Measurements from ENCODE around the gene PLA2G2F. TPM values are rescaled to one million over a fixed set of nuclear protein-coding genes. Genes with fewer than 3 reads are reported as not detected.

Gene PLA2G2F
- total and polyA plus RNA-seq, 3 donors from 2014 or later: not detected

DNA sequence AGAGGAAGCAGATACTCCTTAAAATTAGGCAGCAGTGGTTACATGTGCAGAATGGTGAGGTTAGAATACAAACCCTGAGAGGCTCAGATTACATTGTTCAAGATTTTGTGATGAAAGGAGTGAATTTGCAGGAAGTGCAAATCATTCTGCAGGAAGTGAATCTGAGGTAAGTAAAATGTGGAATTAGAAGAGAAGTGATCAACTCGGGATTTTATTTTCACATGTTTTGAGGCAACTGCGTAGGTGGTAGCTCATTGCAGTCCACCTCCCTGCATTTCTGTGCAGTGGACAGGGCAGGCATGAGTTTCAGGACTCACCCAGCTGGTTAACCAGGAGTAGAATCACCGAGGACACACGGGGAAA lies 49.3 kb downstream of the PLA2G2F start:
- Histone ChIP-seq H3K4me3 (no peak overlapping the region), H3K36me3 (ENCODE audit: low read depth, missing control alignments) (no peaks in the 10 kb centered on the region), H3K4me1 (peaks cover 13% of the 10 kb centered on the region), H3K27ac (no peak overlapping the region), H3K27me3 (no peaks in the 10 kb centered on the region), H3K9me3 (no peaks in the 10 kb centered on the region)
- no peak for TF ChIP-seq POLR2A (IDR thresholded peaks at IDR 0.05)
- TF ChIP-seq, protein P1, sequence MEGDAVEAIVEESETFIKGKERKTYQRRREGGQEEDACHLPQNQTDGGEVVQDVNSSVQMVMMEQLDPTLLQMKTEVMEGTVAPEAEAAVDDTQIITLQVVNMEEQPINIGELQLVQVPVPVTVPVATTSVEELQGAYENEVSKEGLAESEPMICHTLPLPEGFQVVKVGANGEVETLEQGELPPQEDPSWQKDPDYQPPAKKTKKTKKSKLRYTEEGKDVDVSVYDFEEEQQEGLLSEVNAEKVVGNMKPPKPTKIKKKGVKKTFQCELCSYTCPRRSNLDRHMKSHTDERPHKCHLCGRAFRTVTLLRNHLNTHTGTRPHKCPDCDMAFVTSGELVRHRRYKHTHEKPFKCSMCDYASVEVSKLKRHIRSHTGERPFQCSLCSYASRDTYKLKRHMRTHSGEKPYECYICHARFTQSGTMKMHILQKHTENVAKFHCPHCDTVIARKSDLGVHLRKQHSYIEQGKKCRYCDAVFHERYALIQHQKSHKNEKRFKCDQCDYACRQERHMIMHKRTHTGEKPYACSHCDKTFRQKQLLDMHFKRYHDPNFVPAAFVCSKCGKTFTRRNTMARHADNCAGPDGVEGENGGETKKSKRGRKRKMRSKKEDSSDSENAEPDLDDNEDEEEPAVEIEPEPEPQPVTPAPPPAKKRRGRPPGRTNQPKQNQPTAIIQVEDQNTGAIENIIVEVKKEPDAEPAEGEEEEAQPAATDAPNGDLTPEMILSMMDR (IDR thresholded peaks at IDR 0.05): no peak
- intact Hi-C loops (cut with DNase I; ENCODE audit: low total_unique reads): no loop called here
- no peak for DNase-seq
- WGBS, 2 donors: 69% methylated on average over 4 of the region's 4 CpGs

DNA sequence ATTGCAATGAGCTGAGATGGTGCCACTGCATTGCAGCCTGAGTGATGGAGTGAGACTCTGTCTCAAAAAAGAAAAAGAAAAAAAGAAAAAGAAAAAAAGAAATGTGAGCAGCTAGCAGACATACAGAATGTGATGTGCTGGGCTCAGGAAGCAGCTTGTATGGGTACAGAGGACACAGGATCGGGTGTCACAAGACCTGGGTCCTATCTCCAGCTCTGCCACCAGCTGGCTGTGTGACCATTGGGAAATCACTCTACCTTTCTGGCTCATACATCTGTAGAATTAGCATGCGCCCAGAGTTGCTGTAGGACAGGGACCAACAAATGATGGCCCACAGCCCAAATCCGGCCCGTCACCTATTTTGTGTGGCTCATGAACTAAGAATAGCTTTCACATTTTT lies 50.5 kb downstream of the PLA2G2F start:
- DNase-seq: no peak
- Histone ChIP-seq H3K4me3 (no peak overlapping the region), H3K27ac (no peak overlapping the region), H3K4me1 (peaks cover 19% of the 10 kb centered on the region), H3K36me3 (ENCODE audit: low read depth, missing control alignments) (no peaks in the 10 kb centered on the region), H3K27me3 (no peaks in the 10 kb centered on the region), H3K9me3 (no peaks in the 10 kb centered on the region)
- intact Hi-C loops (cut with DNase I; ENCODE audit: low total_unique reads): no loop called here
- no peak for TF ChIP-seq POLR2A (IDR thresholded peaks at IDR 0.05)
- TF ChIP-seq, protein P1 (IDR thresholded peaks at IDR 0.05): no peak
- WGBS, 2 donors: 93 to 95% methylated on average over 4 of the region's 4 CpGs

DNA sequence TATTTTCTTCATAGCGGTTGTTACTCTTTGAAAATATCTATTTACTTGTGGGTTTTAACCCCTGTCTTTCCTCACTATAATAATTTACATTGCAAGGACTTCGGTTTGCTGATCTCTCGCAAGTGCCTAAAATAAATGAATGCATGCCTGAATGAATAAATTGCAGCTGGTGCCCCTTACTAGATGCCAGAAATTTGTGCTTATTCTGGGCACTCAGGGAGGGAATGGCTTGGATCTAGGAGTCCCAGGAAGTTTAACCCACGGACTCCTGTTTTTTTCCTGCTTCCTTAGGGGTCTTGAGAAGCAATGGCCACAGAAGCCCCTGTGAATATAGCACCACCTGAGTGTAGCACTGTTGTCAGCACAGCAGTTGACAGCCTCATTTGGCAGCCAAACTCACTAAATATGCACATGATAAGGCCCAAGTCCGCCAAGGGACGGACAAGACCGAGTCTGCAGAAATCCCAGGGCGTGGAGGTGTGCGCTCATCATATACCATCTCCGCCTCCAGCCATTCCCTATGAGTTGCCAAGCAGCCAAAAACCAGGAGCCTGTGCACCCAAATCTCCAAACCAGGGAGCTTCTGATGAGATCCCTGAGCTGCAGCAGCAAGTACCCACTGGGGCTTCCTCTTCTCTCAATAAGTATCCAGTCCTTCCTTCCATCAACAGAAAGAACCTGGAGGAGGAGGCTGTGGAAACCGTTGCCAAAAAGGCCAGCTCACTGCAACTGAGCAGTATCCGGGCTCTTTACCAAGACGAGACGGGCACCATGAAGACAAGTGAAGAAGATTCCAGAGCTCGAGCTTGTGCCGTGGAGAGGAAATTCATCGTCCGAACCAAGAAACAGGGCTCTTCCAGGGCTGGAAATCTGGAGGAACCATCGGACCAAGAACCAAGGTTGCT lies 51.4 kb downstream of the PLA2G2F start:
- no peak for DNase-seq
- no peaks in the 10 kb centered on the region for H3K27me3 ChIP-seq
- H3K36me3 ChIP-seq (ENCODE audit: low read depth, missing control alignments): no peaks in the 10 kb centered on the region
- no peak overlapping the region for H3K27ac ChIP-seq
- 81 to 92% methylated on average over 18 to 19 of the region's 19 CpGs for WGBS, 2 donors
- H3K4me3 ChIP-seq: no peak overlapping the region
- TF ChIP-seq POLR2A (IDR thresholded peaks at IDR 0.05): no peak
- TF ChIP-seq, protein P1 (IDR thresholded peaks at IDR 0.05): no peak
- no peaks in the 10 kb centered on the region for H3K9me3 ChIP-seq
- intact Hi-C loops (cut with DNase I; ENCODE audit: low total_unique reads): no loop called here
- H3K4me1 ChIP-seq: peaks cover 26% of the 10 kb centered on the region

DNA sequence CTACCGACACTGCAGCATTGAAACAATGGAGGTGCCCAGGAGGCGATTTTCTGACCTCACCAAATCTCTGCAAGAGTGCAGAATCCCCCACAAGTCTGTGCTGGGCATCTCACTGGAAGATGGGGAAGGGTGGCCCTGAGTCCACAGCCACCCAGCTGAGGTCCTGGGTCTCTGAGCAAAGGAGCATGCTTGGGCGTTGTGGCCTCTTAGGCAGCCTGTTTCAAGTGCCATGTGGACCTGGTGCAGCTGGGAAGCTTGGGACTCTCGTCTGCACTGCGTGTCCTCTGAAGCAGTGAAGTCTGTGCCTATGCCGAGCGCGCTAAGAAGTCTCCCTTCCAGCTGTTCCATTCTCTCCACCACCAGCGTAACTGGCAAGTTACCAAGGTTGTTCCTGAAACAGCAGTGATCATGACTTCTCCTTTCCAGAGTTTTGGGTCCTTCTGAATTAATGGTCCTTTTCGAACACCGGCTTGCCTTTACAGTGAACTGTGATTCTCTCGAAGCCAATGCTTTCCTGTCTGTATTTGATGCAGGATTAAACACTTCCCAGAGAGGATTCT lies 52.2 kb downstream of the PLA2G2F start:
- TF ChIP-seq, protein P1 (IDR thresholded peaks at IDR 0.05): no peak
- no peak for TF ChIP-seq POLR2A (IDR thresholded peaks at IDR 0.05)
- Histone ChIP-seq H3K36me3 (ENCODE audit: low read depth, missing control alignments) (no peaks in the 10 kb centered on the region), H3K9me3 (no peaks in the 10 kb centered on the region), H3K4me3 (no peak overlapping the region), H3K4me1 (peaks cover 26% of the 10 kb centered on the region), H3K27me3 (no peaks in the 10 kb centered on the region), H3K27ac (no peak overlapping the region)
- intact Hi-C loops (cut with DNase I; ENCODE audit: low total_unique reads): no loop called here
- WGBS, 2 donors: 89 to 92% methylated on average over 11 to 12 of the region's 12 CpGs
- DNase-seq: no peak

Data from testis (tissue), 3 donors.